NCI-H187 (cell line): ENCODE data around the gene NF1.

Experiments used
- DNase-seq, 2 experiments: peaks; one replicate each; lab custom pipeline; 2025; lab: John Stamatoyannopoulos, UW

The NF1 gene

DNA sequence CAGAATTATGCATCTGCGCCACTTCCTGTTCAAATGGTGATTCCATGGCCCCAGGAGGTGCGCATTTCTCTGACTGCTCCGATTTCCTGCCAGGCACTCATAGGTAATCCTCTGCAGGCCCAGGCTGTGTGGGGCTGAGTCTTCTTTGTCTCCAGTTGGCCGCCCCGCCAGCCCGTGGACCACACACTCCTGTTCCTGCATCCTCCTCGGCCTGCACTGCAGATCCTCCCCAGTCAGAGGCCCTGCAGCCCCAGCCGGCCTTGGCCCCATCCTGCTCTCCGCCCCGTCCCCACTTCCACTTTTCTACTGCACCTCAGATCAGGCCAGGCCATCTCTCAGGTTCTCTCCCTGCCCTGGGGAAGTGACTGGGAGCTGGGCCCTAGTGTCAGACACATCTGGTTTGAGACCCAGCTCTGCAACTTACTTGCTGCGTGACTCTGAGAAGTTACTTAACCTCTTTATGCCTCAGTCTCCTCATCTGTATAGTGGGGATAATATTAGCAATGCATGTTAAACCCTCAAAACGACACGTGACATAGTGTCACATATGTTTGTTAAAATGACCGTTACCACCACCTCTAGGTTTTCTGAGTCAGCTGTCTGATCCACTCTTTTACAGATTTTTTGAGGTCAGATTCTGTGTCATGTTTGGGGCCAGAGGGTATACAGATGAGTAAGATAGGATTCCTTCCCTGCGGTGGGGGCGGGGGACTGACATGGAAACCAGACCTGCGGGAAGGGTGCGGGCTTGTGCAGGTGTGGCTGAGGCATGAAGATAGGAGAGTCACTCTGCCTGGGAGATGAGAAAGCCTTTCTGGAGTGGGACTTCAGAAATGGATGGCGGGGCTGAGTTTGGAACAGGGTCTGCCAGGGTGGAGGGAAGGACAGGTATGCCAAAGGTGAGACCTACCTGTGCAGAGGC, 309.5 kb downstream of the NF1 start:
- no peak for DNase-seq

GRCh38 chr17:31405890-31406371, 311.2 kb downstream of the NF1 start:
- no peak for DNase-seq

DNA sequence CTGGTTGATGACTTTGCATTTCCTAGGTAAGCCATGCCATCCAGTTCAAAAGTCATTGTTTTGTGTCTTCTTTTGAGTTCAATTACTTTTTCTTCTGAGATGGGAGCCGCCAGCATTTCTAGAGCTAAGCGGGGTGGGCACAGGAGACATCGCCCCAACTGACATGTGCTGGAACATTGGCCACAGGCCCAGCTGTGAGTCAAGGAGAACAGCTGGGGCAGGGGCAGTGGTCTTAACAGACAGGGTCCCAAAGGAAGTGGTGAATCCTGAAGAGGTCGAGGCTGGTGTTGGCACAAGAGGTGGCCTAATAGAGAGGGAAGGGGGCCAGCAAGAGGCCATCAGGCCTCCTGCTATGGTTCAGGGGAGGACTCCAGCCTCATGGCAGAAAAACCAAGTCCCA, 313.8 kb downstream of the NF1 start:
- no peak for DNase-seq

- DNase-seq: no peak
Observed at GRCh38 chr17:31411707-31412285, 317.0 kb downstream of the NF1 start.

DNA sequence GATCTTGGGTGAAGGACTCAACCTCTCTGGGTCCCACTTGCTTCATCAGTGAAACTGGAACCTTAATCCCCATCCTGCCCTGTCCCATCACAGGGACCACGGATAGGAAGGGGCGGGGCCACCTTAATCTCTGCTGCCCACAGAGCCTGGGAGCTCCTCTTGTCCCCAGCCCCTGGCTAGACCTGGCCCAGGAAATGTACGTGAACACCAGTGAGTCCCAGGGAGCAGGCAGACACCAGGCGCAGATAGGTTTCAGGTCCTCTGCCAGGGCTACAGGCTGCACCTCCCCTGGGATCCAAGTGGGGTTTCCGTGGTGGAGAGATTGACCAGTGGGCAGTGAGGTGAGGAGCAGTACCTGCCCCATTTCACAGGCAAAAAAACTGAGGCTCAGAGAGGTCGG, 317.7 kb downstream of the NF1 start:
- no peak for DNase-seq

- DNase-seq: no peak
Observed at GRCh38 chr17:31413081-31413799, 318.5 kb downstream of the NF1 start.

DNA sequence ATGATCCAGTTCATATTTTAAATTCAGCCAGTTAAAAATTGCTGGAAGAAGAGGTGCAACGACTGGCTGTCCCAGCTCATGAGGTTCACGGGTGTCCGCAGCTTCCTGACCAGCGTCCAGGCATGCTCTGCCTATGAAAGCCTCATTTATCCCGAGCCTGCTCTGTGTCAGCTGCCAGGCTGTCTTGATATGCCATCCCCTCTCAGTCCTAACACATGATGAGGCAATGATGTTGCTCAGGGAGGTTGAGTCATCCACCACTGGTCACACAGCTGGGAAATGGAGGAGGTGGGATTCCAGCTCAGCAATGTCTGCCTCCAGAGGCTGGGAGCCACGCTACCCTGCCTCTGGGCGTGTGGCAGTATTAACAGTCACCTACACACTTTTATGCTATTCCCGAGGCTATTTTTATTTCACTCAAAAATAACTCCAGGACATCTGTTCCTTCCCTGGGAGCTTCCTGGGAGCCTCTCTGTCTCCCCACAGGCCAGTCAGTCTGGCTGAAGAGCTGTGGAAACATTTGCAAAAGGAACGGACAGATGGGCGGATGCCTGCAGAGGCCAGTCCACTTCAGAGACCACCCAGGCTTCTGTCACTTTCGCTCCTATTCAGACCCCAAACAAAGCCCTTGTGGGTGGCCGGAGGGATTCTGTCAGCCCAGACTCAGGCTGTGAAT, 319.2 kb downstream of the NF1 start:
- DNase-seq: no peak

GRCh38 chr17:31414550-31414918, 319.8 kb downstream of the NF1 start:
- DNase-seq: no peak

- DNase-seq: no peak
Observed at GRCh38 chr17:31415004-31415454, 320.3 kb downstream of the NF1 start.

- DNase-seq: no peak
Observed at GRCh38 chr17:31415640-31416502, 321.1 kb downstream of the NF1 start.

- no peak for DNase-seq
Observed at GRCh38 chr17:31416503-31416923, 321.7 kb downstream of the NF1 start.

DNA sequence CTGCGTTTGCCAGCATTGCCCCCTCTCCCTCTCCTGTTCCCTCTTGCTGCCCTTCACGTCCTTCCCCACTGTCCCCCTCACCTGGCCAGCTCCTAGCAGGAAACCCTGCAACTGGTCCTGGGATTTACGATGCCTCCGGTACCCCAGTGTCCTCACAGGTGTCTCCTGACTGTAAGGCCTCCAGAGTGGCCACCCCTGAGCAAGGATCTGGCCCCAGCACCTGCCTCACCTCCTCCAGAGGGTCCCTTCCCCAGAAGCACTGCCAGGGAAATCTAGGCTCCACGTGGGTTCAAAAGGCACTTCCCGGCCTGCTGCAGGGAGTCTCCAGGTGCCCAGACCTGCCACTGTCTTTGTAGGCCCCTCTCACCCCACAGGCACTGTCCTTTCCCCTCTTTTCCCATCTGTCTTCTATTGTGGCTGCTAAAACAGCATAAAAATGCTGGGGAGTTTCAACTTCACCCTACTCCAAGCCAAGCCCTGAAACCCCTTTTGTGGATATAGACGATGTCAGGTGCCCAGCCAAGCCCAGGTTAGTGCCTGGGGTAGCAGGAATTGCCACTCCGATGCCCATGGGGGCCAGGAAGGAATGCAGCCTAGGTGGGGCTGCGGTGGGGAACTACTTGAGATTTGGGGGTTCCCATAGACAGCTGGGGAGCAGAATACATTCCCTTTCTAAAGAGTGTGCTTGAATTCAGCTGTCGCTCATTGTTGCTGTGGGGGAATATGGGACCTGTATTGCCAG, 322.4 kb downstream of the NF1 start:
- no peak for DNase-seq

DNA sequence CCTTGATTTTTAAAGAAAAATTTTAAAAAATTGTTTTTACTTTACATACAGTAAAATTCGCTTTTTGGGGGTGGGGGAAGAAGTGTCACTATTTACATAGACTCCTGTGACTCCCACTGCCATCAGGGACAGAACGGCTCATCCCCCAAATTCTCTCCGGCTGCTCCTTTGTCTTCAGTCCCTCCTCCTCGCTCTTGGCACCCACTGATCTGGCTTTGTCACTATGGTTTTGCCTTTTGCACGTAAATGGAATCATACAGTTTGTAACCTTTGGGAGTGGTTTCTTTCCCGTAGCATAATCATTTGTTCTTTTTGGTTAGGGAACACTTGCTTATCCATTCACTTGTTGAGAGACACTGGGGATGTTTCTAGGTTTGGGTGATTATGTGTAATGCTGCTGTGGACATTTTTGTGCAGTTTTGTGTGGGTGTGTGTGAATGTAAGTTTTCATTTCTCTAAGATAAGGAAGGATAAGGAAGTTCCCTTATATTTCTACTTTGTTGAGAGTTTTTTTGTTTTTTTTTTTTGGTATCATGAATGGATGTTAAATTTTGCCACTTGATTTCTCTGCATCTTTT, 324.1 kb downstream of the NF1 start:
- no peak for DNase-seq

DNA sequence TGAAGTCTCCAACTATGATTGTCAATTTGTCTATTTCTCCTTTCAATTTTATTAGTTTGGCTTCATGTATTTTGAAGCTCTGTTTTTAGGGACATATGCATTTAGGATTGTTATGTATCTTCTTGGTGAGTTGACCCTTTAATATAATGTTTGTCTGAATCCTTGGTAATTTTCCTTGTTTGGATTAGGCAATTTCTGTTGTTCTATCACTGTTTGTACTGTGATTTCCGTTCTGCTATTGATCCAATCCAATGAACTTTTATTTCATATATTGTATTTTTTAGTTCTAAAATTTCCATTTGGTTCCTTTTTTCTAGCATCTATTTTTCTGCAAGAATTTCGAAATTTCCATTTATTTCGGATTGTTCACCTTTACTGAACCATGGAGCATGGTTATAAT, 327.7 kb downstream of the NF1 start:
- DNase-seq: no peak

- DNase-seq: no peak
Observed at GRCh38 chr17:31424944-31425281, 330.1 kb downstream of the NF1 start.

DNA sequence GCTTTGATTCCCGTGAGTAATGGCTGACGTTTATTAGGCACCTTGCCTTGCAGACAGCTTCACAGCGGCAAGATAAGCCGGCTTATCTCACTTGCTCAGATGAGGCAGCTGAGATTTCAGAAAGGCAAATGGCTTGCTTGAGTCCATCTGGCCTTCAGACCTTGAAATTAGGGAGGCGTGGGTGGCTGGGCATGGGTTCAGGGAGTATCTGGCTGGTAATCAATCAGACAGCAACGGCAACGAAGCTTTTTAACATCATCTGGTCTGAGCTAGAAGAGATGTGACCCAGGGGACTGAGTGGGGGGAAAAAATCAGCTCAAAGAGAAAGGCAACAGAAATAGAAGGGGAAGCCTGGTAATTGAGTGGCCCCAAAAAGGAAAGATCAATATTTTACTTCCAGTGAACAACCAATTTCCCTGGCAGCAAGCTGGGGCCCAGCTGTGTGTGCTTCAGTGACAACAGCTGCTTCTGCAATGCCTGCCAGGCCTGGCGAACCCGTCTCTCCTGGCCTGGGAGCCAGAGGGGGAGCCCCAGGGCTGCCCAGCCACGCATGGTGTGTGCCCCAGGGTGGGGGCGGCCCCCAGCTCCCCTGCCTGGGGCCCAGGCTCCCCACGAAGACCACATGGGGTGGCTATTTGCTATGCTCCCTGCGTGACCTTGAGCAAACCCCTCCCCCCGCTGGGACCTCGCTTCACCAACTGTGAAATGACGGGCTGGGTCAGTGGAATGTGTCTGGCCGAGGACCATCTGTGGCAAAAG, 330.7 kb downstream of the NF1 start:
- DNase-seq: no peak
